WI38 (cell line): Measurements from ENCODE around the gene REG4.

Experiments
- H3K4me3 ChIP-seq: 2 replicates; pipeline ENCODE4 v1.5.1; 2011; ENCODE audit warnings: low read depth, mild to moderate bottlenecking, control low read depth, low read length
- TF ChIP-seq, protein P1 (sequence below): IDR thresholded peaks from 2 replicates; pipeline ENCODE4 v1.5.1; 2012; ENCODE audit warnings: low read depth, mild to moderate bottlenecking, control low read depth, low read length

Gene REG4

DNA sequence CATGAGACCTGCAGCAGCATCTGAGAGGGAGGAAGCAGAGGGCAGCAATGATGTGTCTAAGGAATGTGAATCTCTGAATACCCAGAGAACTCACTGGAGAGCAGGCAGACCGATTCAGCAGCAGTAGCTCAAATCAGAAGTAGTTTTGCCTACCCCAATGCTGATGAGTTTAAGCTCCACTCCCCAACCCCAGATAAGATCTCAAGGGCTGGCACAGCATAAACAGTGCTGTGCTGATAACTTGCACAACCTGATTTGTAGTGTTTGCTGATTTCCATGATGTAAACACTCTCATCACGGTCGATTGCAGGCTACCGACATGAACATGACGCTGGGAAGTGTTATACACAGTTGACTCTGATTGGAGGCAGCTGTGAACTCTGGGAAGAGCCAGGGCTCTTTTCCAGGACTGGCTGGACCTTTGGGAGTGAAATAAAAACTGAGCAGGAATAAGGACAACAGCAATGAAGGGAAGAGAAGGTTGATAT is 31.3 kb downstream of the REG4 start:
- peak overlapping the region; percentile 20 for H3K4me3 ChIP-seq

DNA sequence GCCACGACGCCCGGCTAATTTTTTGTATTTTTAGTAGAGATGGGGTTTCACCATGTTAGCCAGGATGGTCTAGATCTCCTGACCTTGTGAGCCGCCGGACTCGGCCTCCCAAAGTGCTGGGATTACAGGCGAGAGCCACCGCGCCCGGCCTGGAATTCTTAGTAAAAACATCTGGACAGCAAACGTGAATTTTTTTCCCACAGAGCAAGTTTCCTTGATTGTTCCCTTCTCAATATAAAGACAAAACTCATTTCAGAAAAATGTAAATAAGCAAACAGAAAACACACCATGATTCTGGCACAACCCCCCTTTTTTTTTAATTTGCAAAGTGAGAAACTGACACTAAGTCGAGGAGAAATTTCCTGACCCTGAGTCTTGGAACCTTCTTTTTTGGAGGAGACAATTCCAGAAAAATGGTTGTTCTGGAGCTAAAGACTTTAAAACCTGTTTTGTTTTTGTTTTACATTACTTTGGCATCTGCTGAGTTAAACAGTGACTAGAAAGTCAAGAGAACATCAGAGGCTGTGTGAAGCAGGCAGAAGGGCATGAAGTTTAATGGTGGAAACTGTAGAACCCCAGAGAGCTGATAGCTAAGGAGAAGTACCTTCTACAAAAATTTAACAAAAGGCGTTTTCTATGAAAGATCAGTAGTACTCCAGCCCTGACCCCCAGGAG is 32.2 kb downstream of the REG4 start:
- H3K4me3 ChIP-seq, result no peak overlapping the region
- TF ChIP-seq, protein P1, sequence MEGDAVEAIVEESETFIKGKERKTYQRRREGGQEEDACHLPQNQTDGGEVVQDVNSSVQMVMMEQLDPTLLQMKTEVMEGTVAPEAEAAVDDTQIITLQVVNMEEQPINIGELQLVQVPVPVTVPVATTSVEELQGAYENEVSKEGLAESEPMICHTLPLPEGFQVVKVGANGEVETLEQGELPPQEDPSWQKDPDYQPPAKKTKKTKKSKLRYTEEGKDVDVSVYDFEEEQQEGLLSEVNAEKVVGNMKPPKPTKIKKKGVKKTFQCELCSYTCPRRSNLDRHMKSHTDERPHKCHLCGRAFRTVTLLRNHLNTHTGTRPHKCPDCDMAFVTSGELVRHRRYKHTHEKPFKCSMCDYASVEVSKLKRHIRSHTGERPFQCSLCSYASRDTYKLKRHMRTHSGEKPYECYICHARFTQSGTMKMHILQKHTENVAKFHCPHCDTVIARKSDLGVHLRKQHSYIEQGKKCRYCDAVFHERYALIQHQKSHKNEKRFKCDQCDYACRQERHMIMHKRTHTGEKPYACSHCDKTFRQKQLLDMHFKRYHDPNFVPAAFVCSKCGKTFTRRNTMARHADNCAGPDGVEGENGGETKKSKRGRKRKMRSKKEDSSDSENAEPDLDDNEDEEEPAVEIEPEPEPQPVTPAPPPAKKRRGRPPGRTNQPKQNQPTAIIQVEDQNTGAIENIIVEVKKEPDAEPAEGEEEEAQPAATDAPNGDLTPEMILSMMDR, result no peak

More for the DNA sequence above, 31.3 kb downstream of the REG4 start:
- TF ChIP-seq, protein P1, result no peak

DNA sequence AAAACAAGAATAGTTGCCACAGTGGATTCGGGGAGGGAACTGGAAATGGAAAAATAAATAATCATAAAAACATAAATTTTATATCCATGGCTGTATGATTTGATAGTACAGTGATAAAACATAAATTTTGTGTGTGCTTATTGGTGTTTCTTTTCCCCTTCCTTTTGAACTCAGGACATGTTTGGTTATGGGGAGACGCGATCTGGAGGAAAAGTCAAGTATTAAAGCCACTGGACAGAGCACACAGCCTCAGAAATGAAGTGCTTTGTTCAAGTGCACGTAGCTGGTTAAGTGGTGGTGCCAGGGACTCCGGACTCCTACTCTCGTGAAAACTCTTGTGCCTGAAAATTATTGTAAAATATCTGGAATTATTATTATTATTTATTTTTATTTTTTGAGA is 32.9 kb downstream of the REG4 start:
- H3K4me3 ChIP-seq, result no peak overlapping the region
- TF ChIP-seq, protein P1, result no peak

DNA sequence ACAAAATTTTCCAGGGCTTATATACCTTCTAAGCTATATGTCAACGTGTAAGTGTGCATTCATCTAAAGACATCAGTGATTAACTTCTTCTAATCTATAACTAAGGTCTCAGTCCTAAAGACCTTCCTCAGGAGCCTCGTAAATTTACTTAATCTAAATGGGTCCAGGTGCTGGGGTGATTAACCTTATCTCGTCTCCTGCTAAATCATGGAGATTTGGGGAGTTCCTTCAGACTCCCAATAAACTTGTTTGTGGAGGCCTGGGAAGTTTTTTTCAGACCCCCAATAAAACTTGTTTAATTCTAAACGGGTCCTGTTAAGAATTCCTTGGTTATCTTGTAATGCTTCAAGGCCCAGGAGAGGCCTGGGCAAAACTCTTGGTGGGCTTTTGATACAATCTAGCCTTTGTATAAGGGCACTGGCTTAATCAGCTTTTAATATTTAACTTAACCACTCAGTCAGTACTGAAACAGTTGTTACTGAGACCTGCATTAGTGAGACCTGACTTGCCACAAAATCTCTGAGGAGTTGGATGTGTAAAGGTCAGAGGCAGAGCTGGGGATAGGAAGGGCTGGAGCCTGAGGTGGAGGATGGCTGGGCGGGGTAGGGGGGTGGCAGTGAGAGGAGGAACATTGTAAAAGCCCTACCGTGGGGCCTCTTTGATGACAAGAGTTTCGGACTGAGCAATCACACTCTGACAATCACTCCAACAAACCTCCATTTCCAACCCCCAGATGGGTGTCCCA is 36.3 kb downstream of the REG4 start:
- H3K4me3 ChIP-seq, result no peak overlapping the region
- TF ChIP-seq, protein P1, result no peak

DNA sequence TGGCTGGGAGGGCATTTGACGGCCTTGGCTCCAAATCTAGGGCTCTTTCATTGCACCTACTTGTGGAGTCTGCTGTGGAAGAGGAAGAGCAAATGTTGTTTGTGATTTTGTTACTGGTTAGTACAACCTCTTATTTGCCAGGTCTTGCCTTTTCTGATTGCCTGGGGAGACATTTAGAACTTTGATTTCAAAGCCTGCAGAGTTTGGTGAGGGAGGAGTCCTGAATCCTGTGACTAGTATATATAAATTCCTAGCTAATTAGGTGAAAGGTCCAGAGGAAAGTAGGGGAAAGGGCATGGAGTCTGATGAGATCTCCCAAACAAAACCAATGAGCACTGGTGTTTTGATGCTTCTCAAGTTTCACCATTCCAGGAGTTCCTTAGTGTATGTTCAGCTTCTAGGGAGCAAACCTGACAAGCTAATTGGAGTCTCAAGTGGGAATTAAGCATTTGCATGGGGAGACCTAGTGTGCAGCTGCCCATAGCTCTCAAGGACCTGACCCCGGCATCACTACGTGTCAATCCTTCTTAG is 37.5 kb downstream of the REG4 start:
- TF ChIP-seq, protein P1, result no peak
- H3K4me3 ChIP-seq, result no peak overlapping the region

DNA sequence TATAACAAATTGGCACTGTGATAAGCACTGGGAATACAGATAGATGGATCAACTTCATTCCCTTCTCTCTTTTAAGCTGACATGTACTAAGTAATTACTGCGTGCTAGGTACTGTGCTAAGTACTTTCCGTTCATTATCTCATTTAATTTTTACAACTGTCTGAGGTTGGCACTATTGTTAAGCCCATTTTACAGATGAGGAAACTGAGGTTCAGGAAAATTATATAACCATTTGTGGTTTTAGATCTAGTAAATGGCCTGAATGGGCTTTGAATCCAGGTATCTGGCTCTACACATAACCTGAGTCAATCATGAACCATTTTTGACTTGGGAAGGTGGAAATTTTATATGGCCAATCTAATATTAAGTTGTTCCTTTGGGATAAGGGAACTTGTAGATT is 39.0 kb downstream of the REG4 start:
- TF ChIP-seq, protein P1, result no peak
- H3K4me3 ChIP-seq, result no peak overlapping the region

DNA sequence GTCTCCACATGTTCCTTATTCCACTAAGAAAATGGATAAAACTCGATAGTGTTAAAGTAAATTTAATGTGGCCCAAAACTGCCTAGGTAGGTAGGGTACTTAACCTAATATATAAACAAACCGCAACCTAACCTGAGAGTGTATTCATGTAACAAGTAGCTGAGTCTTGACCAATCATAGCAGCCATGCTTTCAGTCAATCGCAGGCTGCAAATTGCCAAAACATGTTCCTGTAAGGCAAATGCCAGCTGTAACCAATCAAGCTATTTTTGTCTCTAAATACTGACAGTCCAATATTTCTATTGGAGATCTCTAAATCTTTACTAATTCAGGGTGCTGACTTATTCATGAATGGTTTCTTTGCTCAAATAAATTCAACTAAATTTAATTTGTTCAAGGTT is 39.5 kb downstream of the REG4 start:
- TF ChIP-seq, protein P1, result no peak
- H3K4me3 ChIP-seq, result no peak overlapping the region
